Breast epithelium (tissue), 3 donors: Measurements from ENCODE around the gene LMNA.

ENCODE experiments used
- POLR2A ChIP-seq: fragments of 450-650 bp; IDR thresholded peaks from one replicate; pipeline ENCODE4 v1.6.1; 2016; ENCODE audit warnings: antibody characterized with exemption, mild to moderate bottlenecking, moderate library complexity
- TF ChIP-seq, protein P1 (sequence below), 3 donors: fragments of 450-650 bp; IDR thresholded peaks; one replicate each; pipeline ENCODE4 v1.5.1; 2016 to 2017; ENCODE audit warnings: antibody characterized with exemption in 3 of 3, mild to moderate bottlenecking in 3 of 3, moderate library complexity in 3 of 3

DNA sequence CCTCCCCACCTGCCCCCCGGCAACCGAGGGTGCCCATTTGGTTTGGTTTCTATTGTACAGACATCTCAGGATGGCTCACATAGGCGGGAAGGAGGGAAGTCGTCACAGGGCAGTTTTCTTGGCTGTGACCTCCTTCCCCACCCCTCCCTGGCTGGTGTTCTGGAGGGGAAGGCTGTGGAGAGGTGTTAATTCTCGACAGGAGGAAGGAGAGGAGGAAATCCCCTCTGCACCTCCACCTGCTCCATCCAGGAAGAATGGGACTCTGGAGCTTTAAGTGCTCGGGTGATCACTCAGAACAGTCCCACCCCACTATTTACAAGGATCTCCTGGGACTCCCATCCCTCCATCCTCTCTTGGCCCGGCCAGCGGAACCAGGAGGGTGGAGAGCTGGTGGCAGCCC lies 39.9 kb upstream of the LMNA start:
- TF ChIP-seq, protein P1, sequence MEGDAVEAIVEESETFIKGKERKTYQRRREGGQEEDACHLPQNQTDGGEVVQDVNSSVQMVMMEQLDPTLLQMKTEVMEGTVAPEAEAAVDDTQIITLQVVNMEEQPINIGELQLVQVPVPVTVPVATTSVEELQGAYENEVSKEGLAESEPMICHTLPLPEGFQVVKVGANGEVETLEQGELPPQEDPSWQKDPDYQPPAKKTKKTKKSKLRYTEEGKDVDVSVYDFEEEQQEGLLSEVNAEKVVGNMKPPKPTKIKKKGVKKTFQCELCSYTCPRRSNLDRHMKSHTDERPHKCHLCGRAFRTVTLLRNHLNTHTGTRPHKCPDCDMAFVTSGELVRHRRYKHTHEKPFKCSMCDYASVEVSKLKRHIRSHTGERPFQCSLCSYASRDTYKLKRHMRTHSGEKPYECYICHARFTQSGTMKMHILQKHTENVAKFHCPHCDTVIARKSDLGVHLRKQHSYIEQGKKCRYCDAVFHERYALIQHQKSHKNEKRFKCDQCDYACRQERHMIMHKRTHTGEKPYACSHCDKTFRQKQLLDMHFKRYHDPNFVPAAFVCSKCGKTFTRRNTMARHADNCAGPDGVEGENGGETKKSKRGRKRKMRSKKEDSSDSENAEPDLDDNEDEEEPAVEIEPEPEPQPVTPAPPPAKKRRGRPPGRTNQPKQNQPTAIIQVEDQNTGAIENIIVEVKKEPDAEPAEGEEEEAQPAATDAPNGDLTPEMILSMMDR (IDR thresholded peaks at IDR 0.05) = no peak
- no peak for TF ChIP-seq POLR2A
